ENCODE data around the gene ACAD9.
"Not testable (repeated sequence)": the region's sequence is repeated elsewhere in the genome, so short reads cannot be mapped to it uniquely, and the experiment has no call there.

ACAD9 gene

GRCh38 chr3:128902426-128902825 lies 23.0 kb downstream of the ACAD9 start:
- no peak for DNase-seq

GRCh38 chr3:128903501-128903900 lies 24.1 kb downstream of the ACAD9 start:
- no peak for DNase-seq

GRCh38 chr3:128906031-128906803 lies 26.8 kb downstream of the ACAD9 start:
- no peak for DNase-seq

GRCh38 chr3:128906804-128907525 lies 27.5 kb downstream of the ACAD9 start:
- DNase-seq = no peak

- DNase-seq = no peak
Measured at GRCh38 chr3:128907706-128908445, 28.5 kb downstream of the ACAD9 start.

GRCh38 chr3:128908951-128909350 lies 29.5 kb downstream of the ACAD9 start:
- DNase-seq = no peak

GRCh38 chr3:128910006-128910405 lies 30.6 kb downstream of the ACAD9 start:
- DNase-seq = no peak

- DNase-seq = no peak
Measured at GRCh38 chr3:128911911-128912310, 32.5 kb downstream of the ACAD9 start.

GRCh38 chr3:128914966-128915645 lies 35.7 kb downstream of the ACAD9 start:
- no peak for DNase-seq

GRCh38 chr3:128917291-128917690 lies 37.9 kb downstream of the ACAD9 start:
- no peak for DNase-seq

- DNase-seq = no peak
Measured at GRCh38 chr3:128919988-128920387, 40.6 kb downstream of the ACAD9 start.

- no peak for DNase-seq
Measured at GRCh38 chr3:128922804-128923459, 43.5 kb downstream of the ACAD9 start.

- no peak for DNase-seq
Measured at GRCh38 chr3:128923576-128923975, 44.2 kb downstream of the ACAD9 start.

GRCh38 chr3:128923986-128924385 lies 44.6 kb downstream of the ACAD9 start:
- not testable (repeated sequence) for DNase-seq

GRCh38 chr3:128929364-128929763 lies 49.9 kb downstream of the ACAD9 start:
- no peak for DNase-seq

GRCh38 chr3:128931046-128931445 lies 51.6 kb downstream of the ACAD9 start:
- no peak for DNase-seq

- DNase-seq = no peak
Measured at GRCh38 chr3:128932516-128933212, 53.2 kb downstream of the ACAD9 start.

GRCh38 chr3:128933213-128933921 lies 53.9 kb downstream of the ACAD9 start:
- no peak for DNase-seq

- DNase-seq = no peak
Measured at GRCh38 chr3:128933922-128934253, 54.5 kb downstream of the ACAD9 start.

GRCh38 chr3:128935922-128936321 lies 56.5 kb downstream of the ACAD9 start:
- DNase-seq = no peak

GRCh38 chr3:128936341-128936740 lies 56.9 kb downstream of the ACAD9 start:
- DNase-seq = no peak
